ENCODE data around the gene SGCD.

Gene SGCD

GRCh38 chr5:156498226-156498980 lies 171.4 kb downstream of the SGCD start:
- TF ChIP-seq, protein P1, sequence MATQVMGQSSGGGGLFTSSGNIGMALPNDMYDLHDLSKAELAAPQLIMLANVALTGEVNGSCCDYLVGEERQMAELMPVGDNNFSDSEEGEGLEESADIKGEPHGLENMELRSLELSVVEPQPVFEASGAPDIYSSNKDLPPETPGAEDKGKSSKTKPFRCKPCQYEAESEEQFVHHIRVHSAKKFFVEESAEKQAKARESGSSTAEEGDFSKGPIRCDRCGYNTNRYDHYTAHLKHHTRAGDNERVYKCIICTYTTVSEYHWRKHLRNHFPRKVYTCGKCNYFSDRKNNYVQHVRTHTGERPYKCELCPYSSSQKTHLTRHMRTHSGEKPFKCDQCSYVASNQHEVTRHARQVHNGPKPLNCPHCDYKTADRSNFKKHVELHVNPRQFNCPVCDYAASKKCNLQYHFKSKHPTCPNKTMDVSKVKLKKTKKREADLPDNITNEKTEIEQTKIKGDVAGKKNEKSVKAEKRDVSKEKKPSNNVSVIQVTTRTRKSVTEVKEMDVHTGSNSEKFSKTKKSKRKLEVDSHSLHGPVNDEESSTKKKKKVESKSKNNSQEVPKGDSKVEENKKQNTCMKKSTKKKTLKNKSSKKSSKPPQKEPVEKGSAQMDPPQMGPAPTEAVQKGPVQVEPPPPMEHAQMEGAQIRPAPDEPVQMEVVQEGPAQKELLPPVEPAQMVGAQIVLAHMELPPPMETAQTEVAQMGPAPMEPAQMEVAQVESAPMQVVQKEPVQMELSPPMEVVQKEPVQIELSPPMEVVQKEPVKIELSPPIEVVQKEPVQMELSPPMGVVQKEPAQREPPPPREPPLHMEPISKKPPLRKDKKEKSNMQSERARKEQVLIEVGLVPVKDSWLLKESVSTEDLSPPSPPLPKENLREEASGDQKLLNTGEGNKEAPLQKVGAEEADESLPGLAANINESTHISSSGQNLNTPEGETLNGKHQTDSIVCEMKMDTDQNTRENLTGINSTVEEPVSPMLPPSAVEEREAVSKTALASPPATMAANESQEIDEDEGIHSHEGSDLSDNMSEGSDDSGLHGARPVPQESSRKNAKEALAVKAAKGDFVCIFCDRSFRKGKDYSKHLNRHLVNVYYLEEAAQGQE (IDR thresholded peaks at IDR 0.05; ENCODE audit: insufficient read depth in 1 of 2, low read depth in 2 of 2, low read length in 2 of 2), result no peak
- TF ChIP-seq POLR2AphosphoS5 (IDR thresholded peaks at IDR 0.05; ENCODE audit: low read depth, low read length), result no peak
- TF ChIP-seq FOXP2 (optimal IDR thresholded peaks at IDR 0.05; ENCODE audit: borderline replicate concordance, extremely low read depth, extremely low read length, insufficient read depth), result no peak
- TF ChIP-seq SIN3A (IDR thresholded peaks at IDR 0.05; ENCODE audit: borderline replicate concordance, insufficient read depth, low read length), result no peak
- TF ChIP-seq TAF1 (IDR thresholded peaks at IDR 0.05; ENCODE audit: borderline replicate concordance, insufficient read depth, low read length), result no peak

DNA sequence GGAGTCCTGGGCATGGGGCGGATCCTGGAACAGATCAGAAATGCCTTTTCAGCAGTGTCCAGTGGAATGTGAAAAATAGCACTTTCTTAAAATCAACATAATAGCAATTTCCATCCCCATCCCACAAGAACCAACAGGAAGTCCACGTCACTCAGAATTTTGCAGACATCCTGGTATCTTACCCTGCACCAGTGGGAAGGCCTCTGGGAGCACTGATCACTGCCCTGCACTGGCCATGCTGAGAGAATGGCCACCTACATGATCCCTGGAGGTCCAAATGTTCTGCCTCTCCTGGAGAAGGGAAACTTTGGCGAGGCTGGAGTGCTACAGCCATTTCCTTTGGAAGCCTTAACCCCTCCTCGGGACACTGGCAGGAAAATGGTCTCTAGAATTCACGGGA lies 173.8 kb downstream of the SGCD start:
- TF ChIP-seq, protein P1 (IDR thresholded peaks at IDR 0.05; ENCODE audit: insufficient read depth in 1 of 2, low read depth in 2 of 2, low read length in 2 of 2), result no peak
- TF ChIP-seq TAF1 (IDR thresholded peaks at IDR 0.05; ENCODE audit: borderline replicate concordance, insufficient read depth, low read length) (no peak), FOXP2 (optimal IDR thresholded peaks at IDR 0.05; ENCODE audit: borderline replicate concordance, extremely low read depth, extremely low read length, insufficient read depth) (no peak), SIN3A (IDR thresholded peaks at IDR 0.05; ENCODE audit: borderline replicate concordance, insufficient read depth, low read length) (no peak), POLR2AphosphoS5 (IDR thresholded peaks at IDR 0.05; ENCODE audit: low read depth, low read length) (no peak)

- no peak for TF ChIP-seq TAF1 (IDR thresholded peaks at IDR 0.05; ENCODE audit: borderline replicate concordance, insufficient read depth, low read length)
- TF ChIP-seq POLR2AphosphoS5 (IDR thresholded peaks at IDR 0.05; ENCODE audit: low read depth, low read length), result no peak
- TF ChIP-seq, protein P1 (IDR thresholded peaks at IDR 0.05; ENCODE audit: insufficient read depth in 1 of 2, low read depth in 2 of 2, low read length in 2 of 2), result no peak
- no peak for TF ChIP-seq SIN3A (IDR thresholded peaks at IDR 0.05; ENCODE audit: borderline replicate concordance, insufficient read depth, low read length)
- no peak for TF ChIP-seq FOXP2 (optimal IDR thresholded peaks at IDR 0.05; ENCODE audit: borderline replicate concordance, extremely low read depth, extremely low read length, insufficient read depth)
Measured at GRCh38 chr5:156505101-156505500, 178.1 kb downstream of the SGCD start.

- TF ChIP-seq TAF1 (IDR thresholded peaks at IDR 0.05; ENCODE audit: borderline replicate concordance, insufficient read depth, low read length) (no peak), FOXP2 (optimal IDR thresholded peaks at IDR 0.05; ENCODE audit: borderline replicate concordance, extremely low read depth, extremely low read length, insufficient read depth) (no peak), POLR2AphosphoS5 (IDR thresholded peaks at IDR 0.05; ENCODE audit: low read depth, low read length) (no peak), SIN3A (IDR thresholded peaks at IDR 0.05; ENCODE audit: borderline replicate concordance, insufficient read depth, low read length) (no peak)
- TF ChIP-seq, protein P1 (IDR thresholded peaks at IDR 0.05; ENCODE audit: insufficient read depth in 1 of 2, low read depth in 2 of 2, low read length in 2 of 2), result no peak
Measured at GRCh38 chr5:156513123-156513815, 186.3 kb downstream of the SGCD start.
